ENCODE measurements around the gene NOL4L. TPM values are rescaled to one million over a fixed set of nuclear protein-coding genes. Genes with fewer than 3 reads are reported as not detected.

NOL4L gene
- total RNA-seq, 2 donors from 2014 or later: 60.9 to 62.9 TPM

GRCh38 chr20:32622585-32623468 lies 37.7 kb upstream of the NOL4L start:
- peak overlapping the region; percentile 24 for H3K27ac Mint-ChIP-seq
- peaks cover 7% of the 10 kb centered on the region for H3K4me1 Mint-ChIP-seq

DNA sequence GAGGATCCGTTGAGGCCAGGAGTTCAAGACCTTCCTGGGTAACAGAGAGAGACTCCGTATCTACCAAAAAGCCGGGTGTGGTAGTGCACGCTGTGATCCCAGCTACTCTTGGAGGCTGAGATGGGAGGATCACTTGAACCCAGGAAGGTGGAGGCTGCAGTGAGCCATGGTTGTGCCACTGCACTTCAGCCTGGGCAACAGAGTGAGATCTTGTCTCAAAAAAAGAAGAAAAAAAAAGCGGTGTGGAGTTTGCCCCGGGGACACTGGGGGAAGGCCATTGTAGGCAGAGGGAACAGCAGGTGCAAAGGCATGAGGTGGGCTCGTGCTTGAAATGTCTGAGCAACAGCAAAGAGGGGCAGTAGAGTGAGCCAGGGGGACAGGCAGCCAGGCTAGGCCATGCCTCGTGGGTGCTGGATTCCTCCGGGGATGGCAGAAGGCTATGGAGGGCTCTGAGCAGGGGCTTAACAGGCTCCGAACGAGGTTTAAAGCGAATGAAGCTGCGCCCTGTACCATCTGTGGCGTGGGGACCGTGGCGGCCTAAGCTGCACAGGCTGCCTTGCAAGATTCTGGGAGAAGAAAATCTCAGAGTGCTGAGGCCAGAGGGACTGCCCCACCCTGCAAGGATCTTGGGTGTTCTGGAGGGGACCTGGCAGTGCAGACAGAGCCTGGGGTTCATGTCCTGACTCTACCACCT lies 36.9 kb upstream of the NOL4L start:
- peaks cover 5% of the 10 kb centered on the region for H3K4me1 Mint-ChIP-seq
- H3K27me3 Mint-ChIP-seq: peaks cover 14% of the 10 kb centered on the region
- no peak overlapping the region for H3K4me3 Mint-ChIP-seq
- H3K36me3 Mint-ChIP-seq (ENCODE audit: low read depth): no peaks in the 10 kb centered on the region
- ATAC-seq (no peak), DNase-seq (no peak)
- no peaks in the 10 kb centered on the region for H3K9me3 ChIP-seq (ENCODE audit: control insufficient read depth, low read length, poor library complexity, severe bottlenecking)
- no peak overlapping the region for H3K27ac Mint-ChIP-seq

More at GRCh38 chr20:32622585-32623468, 37.7 kb upstream of the NOL4L start:
- no peak overlapping the region for H3K4me3 Mint-ChIP-seq
- H3K9me3 ChIP-seq (ENCODE audit: control insufficient read depth, low read length, poor library complexity, severe bottlenecking): no peaks in the 10 kb centered on the region
- DNase-seq (no peak), ATAC-seq (no peak)
- H3K36me3 Mint-ChIP-seq (ENCODE audit: low read depth): no peaks in the 10 kb centered on the region
- peaks cover 14% of the 10 kb centered on the region for H3K27me3 Mint-ChIP-seq

DNA sequence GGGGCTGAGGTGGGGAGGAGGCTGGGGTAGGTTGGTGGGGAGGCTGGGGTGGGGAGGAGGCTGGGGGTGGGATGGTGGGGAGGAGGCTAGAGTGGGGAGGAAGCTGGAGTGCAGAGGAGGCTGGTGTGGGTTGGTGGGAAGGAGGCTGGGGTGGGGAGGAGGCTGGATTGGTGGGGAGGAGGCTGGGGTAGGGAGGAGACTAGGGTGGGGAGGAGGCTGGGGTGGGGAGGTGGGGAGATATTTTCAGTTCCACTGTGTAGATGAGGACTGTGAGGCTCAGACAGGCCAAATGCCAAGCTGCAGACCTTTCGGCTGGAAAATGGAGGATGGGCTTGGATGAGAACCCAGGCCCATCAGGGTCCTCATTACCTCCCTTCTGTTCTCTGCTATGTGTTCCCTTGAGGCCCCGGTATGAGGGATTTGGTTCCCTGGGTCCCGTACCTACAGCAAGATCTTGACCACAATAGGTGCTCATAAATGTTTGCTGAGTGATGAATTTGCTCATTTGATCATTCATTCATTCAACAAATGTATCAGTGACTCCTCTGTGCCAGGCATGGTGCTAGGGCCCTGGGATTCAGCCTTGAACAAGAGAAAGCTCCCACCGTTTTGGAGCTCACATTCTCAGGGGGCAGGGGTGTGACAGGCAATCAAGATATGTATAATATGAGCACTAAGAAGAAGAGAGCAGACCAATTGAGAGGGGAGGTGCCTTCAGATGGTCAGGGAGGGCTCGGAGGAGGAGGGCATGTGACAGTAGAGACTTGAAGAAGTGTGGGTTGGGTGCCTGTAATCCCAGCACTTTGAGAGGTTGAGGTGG lies 36.1 kb upstream of the NOL4L start:
- Mint-ChIP-seq H3K36me3 (ENCODE audit: low read depth) (no peaks in the 10 kb centered on the region), H3K27ac (no peak overlapping the region), H3K4me1 (peaks cover 6% of the 10 kb centered on the region), H3K4me3 (no peak overlapping the region), H3K27me3 (peaks cover 14% of the 10 kb centered on the region)
- ATAC-seq: no peak
- no peaks in the 10 kb centered on the region for H3K9me3 ChIP-seq (ENCODE audit: control insufficient read depth, low read length, poor library complexity, severe bottlenecking)
- DNase-seq: no peak

DNA sequence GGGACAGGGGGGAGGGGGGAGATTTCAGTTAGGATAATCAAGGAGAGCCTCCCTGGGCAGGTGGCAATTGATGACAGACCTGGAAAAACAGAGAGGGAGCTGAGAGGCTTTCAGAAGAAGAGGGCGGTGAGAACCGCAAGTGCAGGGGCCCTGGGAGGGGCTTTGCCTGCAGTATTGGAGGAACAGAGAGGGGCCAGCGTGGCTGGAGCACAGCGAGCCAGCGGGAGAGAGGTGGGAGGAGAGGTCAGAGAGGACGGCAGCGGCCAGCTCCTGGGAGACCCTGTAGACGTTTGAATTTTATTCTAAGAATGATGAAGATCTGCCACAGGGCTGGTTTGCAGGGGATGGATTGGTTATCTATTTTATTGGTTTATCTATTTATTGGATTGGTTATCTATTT lies 34.5 kb upstream of the NOL4L start:
- no peak overlapping the region for H3K4me3 Mint-ChIP-seq
- DNase-seq: no peak
- no peak overlapping the region for H3K27ac Mint-ChIP-seq
- no peaks in the 10 kb centered on the region for H3K27me3 Mint-ChIP-seq
- peaks cover 15% of the 10 kb centered on the region for H3K4me1 Mint-ChIP-seq
- ATAC-seq: no peak
- no peaks in the 10 kb centered on the region for H3K9me3 ChIP-seq (ENCODE audit: control insufficient read depth, low read length, poor library complexity, severe bottlenecking)
- no peaks in the 10 kb centered on the region for H3K36me3 Mint-ChIP-seq (ENCODE audit: low read depth)

DNA sequence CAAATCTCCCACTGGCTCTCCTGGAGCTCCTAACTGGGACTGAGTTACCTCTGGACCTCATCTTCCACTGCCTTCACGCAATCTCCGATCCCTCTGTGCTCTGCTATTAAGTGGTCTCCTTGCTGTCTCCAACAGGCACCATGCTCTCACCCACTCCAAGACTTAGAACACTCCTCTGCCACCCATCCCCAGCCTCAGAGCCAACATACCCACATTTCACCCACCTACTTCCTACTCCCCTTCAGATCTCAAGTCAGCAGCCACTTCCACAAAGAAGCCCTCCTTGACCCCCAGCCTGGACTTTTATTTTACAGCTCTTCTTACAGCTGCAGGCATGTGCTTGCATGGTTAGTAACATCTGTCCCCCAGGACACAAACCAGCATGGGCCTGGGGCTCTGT lies 29.6 kb upstream of the NOL4L start:
- Mint-ChIP-seq H3K27ac (no peak overlapping the region), H3K27me3 (no peaks in the 10 kb centered on the region), H3K4me1 (peaks cover 16% of the 10 kb centered on the region), H3K36me3 (ENCODE audit: low read depth) (no peaks in the 10 kb centered on the region), H3K4me3 (no peak overlapping the region)
- no peaks in the 10 kb centered on the region for H3K9me3 ChIP-seq (ENCODE audit: control insufficient read depth, low read length, poor library complexity, severe bottlenecking)
- ATAC-seq (no peak), DNase-seq (no peak)

DNA sequence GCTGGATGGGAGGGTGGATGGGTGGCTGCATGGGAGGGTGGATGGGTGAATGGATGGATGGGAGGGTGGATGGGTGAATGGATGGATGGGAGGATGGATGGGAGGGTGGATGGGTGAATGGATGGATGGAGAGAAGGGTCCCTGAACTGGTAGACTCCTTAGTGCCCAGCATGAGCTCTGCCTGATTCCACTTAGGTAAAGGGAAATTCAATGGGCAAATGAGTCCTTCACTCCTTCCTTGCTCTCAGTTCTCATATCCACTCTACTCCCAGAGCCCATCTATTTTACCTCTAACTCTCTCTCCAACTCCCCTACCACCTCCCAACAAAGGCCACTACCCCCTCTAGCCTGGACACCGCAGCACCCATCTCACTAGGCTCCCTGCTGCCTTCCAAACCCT lies 29.2 kb upstream of the NOL4L start:
- ATAC-seq: no peak
- no peaks in the 10 kb centered on the region for H3K36me3 Mint-ChIP-seq (ENCODE audit: low read depth)
- no peaks in the 10 kb centered on the region for H3K9me3 ChIP-seq (ENCODE audit: control insufficient read depth, low read length, poor library complexity, severe bottlenecking)
- H3K4me3 Mint-ChIP-seq: no peak overlapping the region
- H3K27ac Mint-ChIP-seq: no peak overlapping the region
- DNase-seq: no peak
- H3K4me1 Mint-ChIP-seq: peaks cover 16% of the 10 kb centered on the region
- H3K27me3 Mint-ChIP-seq: no peaks in the 10 kb centered on the region

- ATAC-seq (no peak), DNase-seq (no peak)
- Mint-ChIP-seq H3K27me3 (peaks cover 4% of the 10 kb centered on the region), H3K27ac (no peak overlapping the region), H3K36me3 (ENCODE audit: low read depth) (no peaks in the 10 kb centered on the region), H3K4me1 (peaks cover 18% of the 10 kb centered on the region), H3K4me3 (no peak overlapping the region)
- no peaks in the 10 kb centered on the region for H3K9me3 ChIP-seq (ENCODE audit: control insufficient read depth, low read length, poor library complexity, severe bottlenecking)
Observed at GRCh38 chr20:32613192-32614053, 28.3 kb upstream of the NOL4L start.

DNA sequence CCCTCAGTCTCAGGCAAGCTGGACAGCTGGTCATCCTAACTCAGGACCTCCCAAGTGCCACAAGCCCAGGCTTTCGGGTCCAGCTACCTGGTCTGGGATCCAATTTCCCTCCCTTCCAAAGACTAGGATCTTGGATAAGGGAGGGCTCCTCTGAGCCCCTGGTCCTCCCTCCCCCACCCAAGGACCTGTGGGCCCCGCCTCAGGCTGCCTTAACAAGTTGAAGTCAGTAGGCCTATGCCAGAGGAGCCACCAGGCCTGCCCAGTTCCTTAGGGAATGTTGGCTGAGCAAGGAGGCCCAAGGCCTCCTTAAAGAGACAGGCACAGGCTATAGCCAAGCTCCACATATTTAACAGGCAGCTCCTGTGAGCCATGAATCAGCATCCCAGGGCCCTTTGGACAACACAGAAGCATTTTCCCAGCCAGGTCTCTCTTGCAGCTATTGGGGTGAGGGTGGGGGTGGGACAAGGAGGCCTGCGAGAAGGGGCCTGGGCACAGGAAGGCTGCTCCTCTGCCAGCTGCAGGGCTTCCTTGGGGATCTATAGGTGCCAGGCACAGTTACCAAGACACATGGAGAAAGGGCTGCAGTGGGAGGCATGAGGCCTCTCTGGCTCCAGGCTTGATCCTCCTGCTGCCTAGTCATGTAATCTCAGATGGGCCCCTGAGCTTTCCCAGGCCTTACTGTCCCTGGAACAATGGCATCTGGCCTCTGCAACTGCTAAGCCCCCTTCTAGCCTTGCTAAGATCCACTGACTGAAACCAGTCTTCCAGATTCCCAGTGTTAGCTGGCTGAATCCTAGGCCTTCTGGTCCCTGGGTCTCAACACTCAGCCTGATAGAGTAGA lies 27.4 kb upstream of the NOL4L start:
- no peak for ATAC-seq
- no peak overlapping the region for H3K4me3 Mint-ChIP-seq

GRCh38 chr20:32611868-32612267 lies 26.7 kb upstream of the NOL4L start:
- Mint-ChIP-seq H3K27ac (no peak overlapping the region), H3K4me1 (peaks cover 22% of the 10 kb centered on the region), H3K27me3 (peaks cover 7% of the 10 kb centered on the region), H3K36me3 (ENCODE audit: low read depth) (no peaks in the 10 kb centered on the region), H3K4me3 (no peak overlapping the region)
- no peaks in the 10 kb centered on the region for H3K9me3 ChIP-seq (ENCODE audit: control insufficient read depth, low read length, poor library complexity, severe bottlenecking)
- DNase-seq (no peak), ATAC-seq (no peak)

More for the DNA sequence above, 27.4 kb upstream of the NOL4L start:
- no peaks in the 10 kb centered on the region for H3K36me3 Mint-ChIP-seq (ENCODE audit: low read depth)
- peaks cover 7% of the 10 kb centered on the region for H3K27me3 Mint-ChIP-seq
- H3K4me1 Mint-ChIP-seq: peaks cover 20% of the 10 kb centered on the region
- no peaks in the 10 kb centered on the region for H3K9me3 ChIP-seq (ENCODE audit: control insufficient read depth, low read length, poor library complexity, severe bottlenecking)
- H3K27ac Mint-ChIP-seq: no peak overlapping the region
- DNase-seq: no peak

- Mint-ChIP-seq H3K27ac (no peak overlapping the region), H3K27me3 (peaks cover 7% of the 10 kb centered on the region), H3K36me3 (ENCODE audit: low read depth) (no peaks in the 10 kb centered on the region), H3K4me3 (peak overlapping the region; percentile 10), H3K4me1 (peaks cover 22% of the 10 kb centered on the region)
- ATAC-seq (no peak), DNase-seq (no peak)
- no peaks in the 10 kb centered on the region for H3K9me3 ChIP-seq (ENCODE audit: control insufficient read depth, low read length, poor library complexity, severe bottlenecking)
Observed at GRCh38 chr20:32611286-32611685, 26.2 kb upstream of the NOL4L start.

GRCh38 chr20:32610472-32611218 lies 25.5 kb upstream of the NOL4L start:
- peaks cover 16% of the 10 kb centered on the region for H3K4me1 Mint-ChIP-seq
- DNase-seq (no peak), ATAC-seq (no peak)
- H3K4me3 Mint-ChIP-seq: no peak overlapping the region
- H3K9me3 ChIP-seq (ENCODE audit: control insufficient read depth, low read length, poor library complexity, severe bottlenecking): no peaks in the 10 kb centered on the region
- H3K27me3 Mint-ChIP-seq: peaks cover 7% of the 10 kb centered on the region
- no peaks in the 10 kb centered on the region for H3K36me3 Mint-ChIP-seq (ENCODE audit: low read depth)
- peak overlapping the region; percentile 35 for H3K27ac Mint-ChIP-seq

All from T-helper 17 cell (primary cell).